Stimulated activated CD8-positive, alpha-beta memory T cell treated with anti-CD3 and anti-CD28 coated beads, Interleukin-15, amount 100 ng/mL, for 48 hours (primary cell): ENCODE data around the gene MAP9.
"Not testable (repeated sequence)": the region's sequence is repeated elsewhere in the genome, so short reads cannot be mapped to it uniquely, and the experiment has no call there.

Source experiments
- DNase-seq, 2 donors: peaks; one replicate each; pipeline ENCODE4 v3.0.0-alpha.2; 2020; ENCODE audit warnings: low read depth in 2 of 2

The MAP9 gene

DNA sequence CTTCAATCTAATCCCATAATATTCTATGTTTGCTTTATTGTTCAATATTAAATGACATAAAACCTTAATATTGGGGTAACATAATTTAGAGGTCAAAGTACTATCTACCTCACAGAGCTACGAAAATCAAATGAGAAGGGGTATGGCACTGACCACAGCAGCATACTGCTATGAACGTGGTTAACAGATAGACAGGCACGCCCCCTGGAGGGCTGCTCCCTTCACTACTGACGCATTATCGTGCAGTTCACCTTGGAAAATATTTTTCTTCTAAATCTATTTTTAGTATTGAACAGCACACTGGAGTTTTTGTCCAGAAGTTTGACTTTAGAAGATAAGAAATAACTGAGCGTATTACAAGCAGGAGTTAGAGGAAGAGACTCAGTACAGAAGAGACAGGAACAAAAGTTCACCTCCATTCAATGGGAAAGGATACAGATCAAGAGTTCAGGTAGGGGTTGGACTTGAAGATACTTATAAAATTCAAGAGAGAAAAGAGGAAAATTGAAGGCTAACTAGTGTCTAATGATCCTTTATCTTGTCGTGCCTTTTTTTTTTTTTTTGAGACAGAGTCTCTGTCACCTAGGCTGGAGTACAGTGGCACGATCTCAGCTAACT is 22.7 kb downstream of the MAP9 start:
- no peak for DNase-seq

DNA sequence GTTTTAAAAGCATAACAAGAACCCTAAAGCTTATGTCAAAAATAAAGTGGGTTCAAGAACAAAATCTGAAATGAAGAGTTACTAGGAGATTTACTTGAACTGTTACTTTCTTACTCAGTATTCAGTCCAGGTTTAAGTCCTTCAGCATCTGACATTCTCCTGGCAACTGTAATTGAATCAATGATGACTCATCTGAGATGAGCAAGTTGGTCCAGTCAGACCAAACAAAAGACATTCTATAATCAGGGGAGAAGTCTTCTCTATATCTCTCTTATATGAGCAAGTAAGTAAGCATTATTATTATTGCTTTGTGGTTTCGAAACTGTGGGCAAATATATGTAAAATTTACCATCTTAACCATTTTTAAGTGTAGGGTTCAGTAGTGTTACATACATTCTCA is 34.6 kb downstream of the MAP9 start:
- no peak for DNase-seq

DNA sequence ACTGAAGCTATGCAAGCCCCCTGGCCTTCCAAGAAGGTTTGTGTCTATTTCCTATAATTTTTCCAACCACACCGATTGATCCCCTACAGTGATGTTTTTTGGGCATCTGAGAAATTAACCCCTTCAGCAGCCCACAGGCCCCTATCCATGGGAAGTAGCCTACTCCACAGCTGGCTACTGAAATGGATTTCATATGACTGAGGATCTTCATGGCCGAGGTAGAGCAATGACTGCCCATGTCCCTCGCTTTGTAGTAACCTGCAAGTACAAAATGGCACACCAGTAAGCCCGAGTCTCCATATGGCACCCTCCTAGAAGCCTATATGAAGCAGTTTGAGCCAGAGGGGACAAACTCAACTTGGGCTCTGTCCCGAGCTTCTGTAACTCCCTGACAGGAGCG is 36.8 kb downstream of the MAP9 start:
- DNase-seq: no peak

DNA sequence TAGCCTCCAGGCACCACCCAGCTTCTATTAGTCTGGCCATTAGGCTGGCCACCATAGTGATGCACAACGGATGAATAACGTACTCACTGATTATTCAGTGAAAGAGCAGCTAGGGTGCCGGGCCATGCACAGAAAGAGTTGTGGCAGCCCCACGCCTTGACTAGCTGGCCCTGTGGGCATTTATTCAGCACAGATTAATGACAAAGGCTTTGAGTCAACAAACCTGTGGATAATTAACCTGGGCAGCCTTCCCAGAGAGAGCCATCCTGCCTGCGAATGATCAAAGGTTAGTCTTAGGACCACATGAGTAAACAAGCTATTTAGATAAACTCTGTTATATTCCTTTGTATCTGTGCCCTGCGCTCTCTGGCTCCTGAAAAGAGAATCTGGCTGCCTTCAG is 37.2 kb downstream of the MAP9 start:
- no peak for DNase-seq

DNA sequence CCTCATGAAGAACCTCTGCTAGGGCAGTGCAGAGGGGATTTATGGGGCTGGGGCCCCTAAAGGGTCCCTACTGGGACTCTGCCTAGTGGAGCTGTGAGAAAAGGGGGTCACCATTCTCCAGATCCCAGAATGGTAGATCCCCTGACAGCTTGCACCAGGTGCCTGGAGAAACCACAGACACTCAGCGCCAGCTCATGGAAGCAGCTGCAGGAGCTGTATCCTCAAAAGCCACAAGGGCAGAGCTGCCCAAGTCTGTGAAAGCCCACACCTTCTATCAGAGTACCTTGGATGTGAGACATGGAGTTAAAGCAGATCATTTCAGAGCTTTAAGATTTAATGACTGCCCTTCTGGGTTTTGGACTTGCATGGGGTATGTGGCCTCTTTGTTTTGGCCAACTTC is 38.6 kb downstream of the MAP9 start:
- no peak for DNase-seq

DNA sequence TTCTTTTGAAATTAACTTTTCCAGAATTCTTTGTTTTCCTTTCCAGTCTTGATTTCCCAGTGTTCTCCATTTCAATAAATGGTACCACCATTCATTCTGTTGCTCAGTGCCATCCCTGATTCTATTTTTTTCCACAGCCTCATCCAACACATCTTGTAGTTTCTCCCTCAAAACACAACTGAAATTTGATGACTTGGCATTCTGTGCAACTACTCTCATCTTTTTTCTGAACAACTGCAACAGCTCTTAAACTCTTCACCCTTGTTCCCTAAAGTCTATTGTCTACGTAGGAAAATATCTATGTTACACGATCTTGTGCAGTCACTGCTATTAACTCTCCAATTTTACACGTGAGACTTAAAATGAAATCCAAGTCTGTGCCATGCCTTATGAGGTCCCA is 40.5 kb downstream of the MAP9 start:
- no peak for DNase-seq

DNA sequence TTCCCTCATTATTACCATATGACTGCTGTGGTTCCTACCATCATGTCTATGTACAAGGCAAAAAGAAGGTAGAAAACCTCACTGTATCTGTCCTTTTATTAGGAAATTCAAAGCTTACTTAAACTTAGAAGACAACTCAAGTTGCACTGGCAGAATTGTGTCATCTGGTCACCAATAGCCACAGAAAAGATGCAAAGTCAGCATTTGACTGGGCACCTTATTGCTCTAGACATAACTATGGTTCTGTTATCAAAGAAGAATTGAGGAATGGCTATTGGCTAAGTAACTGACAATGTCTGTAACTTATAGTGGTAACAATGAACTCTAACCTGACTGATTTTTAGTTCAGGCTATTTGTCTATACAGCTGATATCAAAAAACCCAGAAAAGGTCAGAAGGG is 45.3 kb downstream of the MAP9 start:
- DNase-seq: no peak

DNA sequence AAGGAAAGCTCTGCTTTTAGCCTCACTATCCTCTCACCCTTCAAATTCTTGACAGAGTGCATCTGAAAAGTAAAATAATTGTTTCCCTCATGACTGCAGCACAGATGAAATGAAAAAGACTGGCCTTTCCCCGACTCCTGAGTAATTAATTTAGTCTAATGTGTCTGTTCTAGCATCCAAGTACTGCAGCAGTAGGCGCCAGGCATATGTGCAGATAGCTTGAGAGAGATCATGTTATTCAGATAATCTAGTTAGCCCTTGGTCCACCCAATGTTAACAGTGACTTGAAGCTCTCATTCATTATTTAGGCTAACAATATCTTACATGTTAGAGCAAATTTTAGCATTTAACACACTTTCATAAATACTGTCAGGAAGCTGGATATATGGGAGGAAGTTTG is 54.0 kb downstream of the MAP9 start:
- DNase-seq: no peak

DNA sequence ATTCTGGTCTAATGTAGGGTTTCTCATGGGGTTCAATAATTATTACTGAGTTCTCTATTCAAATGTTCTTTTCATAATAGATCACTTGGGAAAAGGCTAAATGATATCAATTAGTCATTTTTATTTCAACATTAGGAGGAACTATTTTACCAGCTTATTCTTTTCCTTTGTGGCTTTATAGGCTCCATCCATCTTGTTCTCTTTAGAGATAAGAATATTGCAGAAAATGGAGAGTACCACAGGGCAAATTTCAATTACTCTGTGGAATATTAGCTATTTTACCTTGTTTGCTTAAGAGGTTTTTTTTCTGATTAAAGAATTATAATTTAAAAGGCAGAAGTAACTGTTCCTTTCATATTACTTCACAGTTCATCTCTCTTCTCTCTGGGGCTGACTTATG is 55.8 kb downstream of the MAP9 start:
- DNase-seq: no peak

DNA sequence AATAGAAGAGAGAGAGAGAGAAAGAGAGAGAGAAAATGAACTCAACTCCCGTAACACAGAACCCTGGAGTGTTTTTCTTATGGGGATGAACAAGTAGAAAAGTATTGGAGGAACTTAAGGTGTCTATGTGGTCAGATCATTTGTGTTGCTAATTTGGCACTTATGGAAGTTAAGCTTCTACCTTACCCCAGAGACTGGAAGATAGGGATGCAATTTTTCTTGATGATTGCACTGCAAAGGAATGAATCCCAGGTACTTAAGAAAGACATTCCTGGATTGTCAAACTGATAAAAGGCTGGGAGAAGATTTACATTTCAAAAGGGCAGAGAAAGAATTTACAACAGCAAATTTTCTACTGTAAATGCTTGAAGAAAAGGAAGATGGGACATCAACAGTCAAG is 57.2 kb downstream of the MAP9 start:
- DNase-seq: no peak

DNA sequence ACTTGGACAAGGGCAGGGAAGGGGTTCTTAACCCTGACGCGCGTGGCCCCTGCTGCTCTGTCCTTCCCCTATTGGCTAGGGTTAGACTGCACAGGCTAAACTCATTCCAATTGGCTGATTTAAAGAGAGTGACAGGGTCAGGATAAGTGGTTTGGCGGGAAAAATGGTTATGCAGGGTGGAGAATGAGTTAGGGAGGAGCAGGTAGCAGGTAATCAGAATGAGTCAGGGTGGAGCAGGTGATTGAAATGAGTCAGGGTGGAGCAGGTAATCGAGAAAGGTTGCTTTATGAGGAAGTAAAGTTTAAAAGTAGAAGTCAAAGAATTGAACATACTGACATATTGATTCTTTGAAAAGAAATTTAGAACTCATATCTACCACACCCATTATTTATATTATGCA is 64.7 kb downstream of the MAP9 start:
- DNase-seq: not testable (repeated sequence)

DNA sequence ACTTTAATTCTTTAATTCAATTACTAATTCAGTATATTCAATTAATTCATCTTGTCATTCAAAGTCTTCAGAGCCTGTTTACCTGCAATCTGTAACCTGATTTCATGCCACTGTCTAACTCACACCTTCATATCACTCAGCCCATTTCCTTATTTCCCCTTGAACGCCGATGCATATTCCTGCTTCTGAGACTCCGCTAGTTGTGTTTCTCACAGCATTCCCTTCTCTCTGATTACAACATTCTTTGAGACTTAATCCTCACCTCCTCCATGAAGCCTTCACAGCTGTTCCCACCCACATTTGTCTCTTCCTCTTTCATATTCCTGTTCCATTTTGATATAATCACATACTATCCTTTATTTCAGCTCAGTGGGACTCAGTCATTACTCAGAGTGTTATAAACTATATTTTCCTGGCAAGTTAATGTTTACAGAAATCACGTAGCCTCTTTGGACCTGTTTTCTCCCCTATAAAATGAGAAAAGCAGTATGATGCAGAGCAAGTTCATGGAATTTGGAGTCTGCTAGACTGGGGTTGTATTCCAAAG is 69.0 kb downstream of the MAP9 start:
- DNase-seq: no peak

DNA sequence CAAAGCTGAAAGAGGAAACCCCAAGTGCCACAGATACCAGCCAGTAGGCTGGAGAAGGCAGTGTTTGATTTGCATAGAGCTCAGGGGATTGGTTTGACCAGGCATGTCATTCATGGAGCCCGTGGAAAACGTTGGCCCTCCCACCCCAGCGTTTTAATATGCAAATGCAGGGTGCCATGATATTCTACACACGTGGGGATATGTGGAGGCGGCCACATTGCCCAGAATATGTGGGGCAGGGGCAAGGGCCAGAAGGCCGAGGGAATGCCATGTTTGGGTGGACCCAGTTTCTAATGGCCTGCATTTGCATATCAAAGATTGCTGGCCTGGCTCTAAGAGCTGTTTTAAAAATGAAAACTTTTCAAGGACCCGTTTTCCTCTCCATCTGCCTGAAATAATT is 71.1 kb downstream of the MAP9 start:
- no peak for DNase-seq

DNA sequence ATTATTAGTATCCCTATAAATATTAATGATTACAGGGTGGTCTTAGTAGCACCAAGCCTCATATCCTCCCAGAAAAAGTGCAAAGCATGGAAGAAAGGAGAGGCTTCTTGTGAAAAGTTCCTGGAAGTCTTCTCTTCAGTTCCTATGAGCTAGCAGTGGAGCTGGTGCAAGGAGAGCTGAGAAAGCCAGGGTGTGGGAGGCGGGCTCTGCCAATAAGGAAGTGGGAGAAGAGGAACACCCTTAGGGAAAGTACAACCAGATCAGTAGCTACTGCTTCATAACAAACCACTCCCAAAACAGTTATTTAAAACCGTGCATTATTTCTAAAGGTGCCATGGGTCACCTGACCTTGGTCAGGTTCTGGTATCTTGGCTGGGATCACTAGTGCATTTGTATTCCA is 72.4 kb downstream of the MAP9 start:
- no peak for DNase-seq

DNA sequence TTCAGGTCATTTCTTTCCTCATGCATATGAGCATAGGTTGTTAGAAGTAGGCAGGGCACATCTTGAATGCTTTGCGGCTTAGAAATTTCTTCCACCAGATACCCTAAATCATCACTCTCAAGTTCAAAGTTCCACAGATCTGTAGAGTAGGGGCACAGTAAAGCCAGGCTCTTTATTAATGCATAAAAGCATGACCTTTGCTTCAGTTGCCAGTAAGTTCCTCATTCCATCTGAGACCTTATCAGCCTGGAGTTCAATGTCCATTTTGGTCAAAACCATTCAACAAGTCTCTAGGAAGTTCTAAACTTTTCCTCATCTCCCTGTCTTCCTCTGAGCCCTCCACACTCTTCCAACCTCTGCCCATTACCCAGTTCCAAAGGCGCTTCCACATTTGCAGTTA is 77.7 kb downstream of the MAP9 start:
- DNase-seq: no peak
